Right renal cortex interstitium (tissue), 3 donors: Measurements from ENCODE around the gene FNDC3B. TPM values are rescaled to one million over a fixed set of nuclear protein-coding genes. Genes with fewer than 3 reads are reported as not detected.

ENCODE experiments used
- DNase-seq, 3 donors: peaks; one replicate each; pipeline ENCODE4 v3.0.0-alpha.2; 2013; ENCODE audit warnings: low read depth in 3 of 3, low spot score in 2 of 3
- polyA plus RNA-seq, 3 donors: library from polyadenylated mRNA; unstranded; fragments of 120-200 nt; gene quantifications; one replicate each; pipeline ENCODE4 v1.2.1, GENCODE V29; 2013; ENCODE audit not compliant: insufficient read length in 3 of 3

FNDC3B gene
- polyA plus RNA-seq, 3 donors = 60.2 to 64.6 (median 62.3) TPM

DNA sequence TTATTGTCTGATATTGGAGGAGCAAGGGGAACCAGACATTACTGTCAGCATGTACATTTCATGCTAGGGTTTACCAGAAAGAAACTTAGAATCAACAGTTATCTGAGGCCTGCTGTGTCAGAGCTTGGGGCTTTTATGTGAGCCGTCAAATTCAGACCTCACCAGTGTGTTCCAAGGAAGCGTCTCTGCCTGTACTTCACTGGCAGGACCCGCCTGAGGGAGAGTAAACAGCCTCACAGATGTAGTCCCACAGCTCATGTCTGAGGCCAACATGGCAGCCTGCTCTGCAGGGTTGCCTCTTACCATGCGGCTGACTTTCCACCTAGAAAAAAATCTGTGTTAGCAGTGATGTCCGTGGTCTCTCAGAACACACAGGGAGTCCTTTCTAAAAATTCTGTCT is 334.5 kb downstream of the FNDC3B start:
- DNase-seq = no peak

- DNase-seq = no peak
These were observed 335.9 kb downstream of the FNDC3B start for GRCh38 chr3:172375206-172375850.

GRCh38 chr3:172376402-172376801 is 337.0 kb downstream of the FNDC3B start:
- DNase-seq = no peak

DNA sequence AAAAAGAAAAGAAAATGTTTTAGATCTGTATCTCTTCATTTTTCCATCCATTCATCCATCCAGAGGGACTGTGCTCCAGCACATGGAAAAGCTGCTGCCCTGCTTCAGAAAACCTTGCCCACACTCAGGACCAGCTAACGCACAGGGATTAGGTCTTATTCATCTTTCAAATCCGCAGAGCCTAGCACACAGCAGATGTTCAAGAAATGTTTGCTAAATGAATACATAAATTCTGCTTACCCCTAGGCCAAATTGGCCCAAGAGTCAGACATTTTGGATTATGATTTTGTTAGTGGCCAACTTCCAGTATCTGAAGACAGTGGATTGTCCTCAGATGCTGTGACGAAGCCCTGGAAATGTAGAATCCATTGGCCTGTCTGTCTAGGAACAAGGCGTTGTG is 337.5 kb downstream of the FNDC3B start:
- no peak for DNase-seq

DNA sequence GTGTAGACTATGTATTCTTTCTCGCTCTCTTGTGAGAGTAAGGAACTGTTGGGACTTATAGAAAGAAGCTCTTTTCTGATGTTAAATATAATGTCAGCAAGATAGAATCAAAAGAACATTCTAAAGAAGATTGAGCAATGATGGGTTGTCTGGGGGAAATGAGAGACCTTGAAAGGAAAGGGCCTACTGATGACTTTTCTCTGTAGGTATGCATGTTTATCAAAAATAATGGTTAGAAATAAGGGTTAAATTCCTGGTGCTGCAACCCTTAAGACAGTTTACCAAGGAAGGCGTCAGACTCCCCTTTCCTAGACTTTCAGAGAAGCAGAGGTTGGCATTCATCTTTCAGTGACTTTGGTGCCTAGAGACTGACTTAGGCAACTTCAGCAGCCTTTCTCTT is 339.1 kb downstream of the FNDC3B start:
- no peak for DNase-seq

DNA sequence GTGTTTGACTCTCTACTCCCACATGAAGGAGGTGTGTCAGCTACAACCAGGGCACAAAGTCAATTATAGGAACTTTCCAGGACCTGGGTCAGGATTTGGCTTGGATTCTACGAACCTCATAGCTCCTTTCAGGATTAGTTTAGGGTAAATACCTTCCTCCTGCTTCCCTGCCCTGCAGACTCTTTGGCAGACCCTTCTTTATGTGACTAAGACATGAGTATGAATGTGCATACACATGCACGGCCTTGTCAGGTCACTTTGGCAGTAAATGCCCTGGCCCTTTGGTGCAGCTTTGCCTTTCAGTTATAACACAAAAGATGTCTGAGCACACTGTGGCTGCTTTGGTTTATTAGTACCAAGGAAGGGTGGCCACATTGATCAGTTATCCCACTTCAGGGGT is 340.0 kb downstream of the FNDC3B start:
- no peak for DNase-seq

DNA sequence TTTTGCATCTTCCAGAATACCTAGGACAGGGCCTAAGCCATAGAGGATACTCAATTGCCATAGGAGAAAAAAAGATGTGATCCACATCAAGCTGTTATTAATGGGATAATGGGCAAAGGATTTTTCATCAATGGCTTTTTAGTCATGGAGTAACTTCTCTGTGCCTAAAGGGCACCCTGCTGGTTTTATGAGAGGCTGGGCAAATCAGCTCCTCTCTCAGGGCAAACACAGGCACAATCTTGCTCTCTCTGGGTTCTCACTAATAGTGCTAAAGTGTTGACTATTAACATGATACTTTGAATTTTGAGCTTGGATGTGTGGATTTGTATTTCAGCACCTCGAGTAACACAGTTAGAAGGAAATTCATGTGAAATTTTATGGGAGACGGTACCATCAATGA is 341.3 kb downstream of the FNDC3B start:
- DNase-seq = no peak

- no peak for DNase-seq
These were observed 344.0 kb downstream of the FNDC3B start for GRCh38 chr3:172383306-172383796.

- DNase-seq = no peak
These were observed 345.5 kb downstream of the FNDC3B start for GRCh38 chr3:172384836-172385235.

GRCh38 chr3:172387728-172388127 is 348.4 kb downstream of the FNDC3B start:
- DNase-seq = no peak

- no peak for DNase-seq
These were observed 349.2 kb downstream of the FNDC3B start for GRCh38 chr3:172388412-172389078.

GRCh38 chr3:172390792-172391191 is 351.4 kb downstream of the FNDC3B start:
- DNase-seq = no peak

GRCh38 chr3:172391592-172392302 is 352.4 kb downstream of the FNDC3B start:
- DNase-seq = peak in 1 of 3 donors; percentile 15

- DNase-seq = no peak
These were observed 355.3 kb downstream of the FNDC3B start for GRCh38 chr3:172394692-172395091.

- DNase-seq = no peak
These were observed 357.0 kb downstream of the FNDC3B start for GRCh38 chr3:172396400-172396799.

DNA sequence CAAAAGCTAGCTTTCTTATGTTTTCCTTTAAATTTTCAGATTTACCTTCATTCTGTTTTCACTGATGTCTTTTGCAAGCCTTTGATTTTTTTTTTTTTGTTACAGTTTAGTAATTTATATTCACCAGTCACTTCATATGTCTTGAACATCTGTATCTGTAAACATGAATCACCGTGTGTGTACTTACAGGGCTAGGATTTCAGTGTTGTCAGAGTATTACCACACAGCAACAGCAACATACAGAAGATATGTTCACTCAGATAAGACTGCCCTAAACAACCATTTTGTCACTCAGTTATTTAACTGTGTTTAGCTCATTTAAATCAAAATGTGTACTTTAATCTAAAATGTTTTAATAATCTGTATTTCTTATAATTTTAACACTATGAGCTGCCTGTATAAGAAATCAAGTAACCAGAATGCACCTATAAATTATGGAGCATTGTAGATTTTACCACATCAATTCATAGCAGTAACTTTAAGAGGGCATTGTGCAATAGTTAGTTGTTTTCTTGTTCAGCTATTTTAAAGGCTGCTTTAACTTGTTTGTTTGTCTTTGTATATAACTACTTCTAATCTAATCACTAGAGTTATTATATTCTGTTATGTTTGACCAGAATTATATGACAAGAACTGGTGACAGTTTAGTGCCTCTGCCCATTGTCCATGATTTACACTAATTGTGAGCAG is 358.5 kb downstream of the FNDC3B start:
- DNase-seq = no peak

GRCh38 chr3:172398484-172398883 is 359.1 kb downstream of the FNDC3B start:
- DNase-seq = no peak

GRCh38 chr3:172402090-172402489 is 362.7 kb downstream of the FNDC3B start:
- no peak for DNase-seq

- no peak for DNase-seq
These were observed 363.7 kb downstream of the FNDC3B start for GRCh38 chr3:172402892-172403643.

- DNase-seq = no peak
These were observed 365.0 kb downstream of the FNDC3B start for GRCh38 chr3:172404237-172404962.
